Adrenal gland (tissue), 12 donors: Measurements from ENCODE around the gene HADHB. TPM values are rescaled to one million over a fixed set of nuclear protein-coding genes. Genes with fewer than 3 reads are reported as not detected.

ENCODE experiments used
- DNase-seq, 7 donors: peaks; one replicate each; pipeline ENCODE4 v3.0.0-alpha.2; 2019 to 2020
- H3K27ac ChIP-seq, 5 donors: fragments of 200-600 bp; sonication (generic) in 4 of 5; 1 replicate in 3 of 5; 2 replicates in 2 of 5; pipeline versions ENCODE4 v1.5.1 to v1.8.0; 2016 to 2020; ENCODE audit warnings: mild to moderate bottlenecking in 1 of 5
- H3K27me3 ChIP-seq: fragments of 200-600 bp; 2 replicates; pipeline ENCODE4 v1.8.0; 2021
- H3K36me3 ChIP-seq, 2 donors: fragments of 200-600 bp; replicated peaks in 1 of 2; 1 replicate in 1 of 2; 2 replicates in 1 of 2; pipeline versions ENCODE4 v1.5.1 to v1.8.0; 2018 to 2022
- H3K4me1 ChIP-seq, 2 donors: fragments of 200-600 bp; replicated peaks in 1 of 2; 1 replicate in 1 of 2; 2 replicates in 1 of 2; pipeline versions ENCODE4 v1.5.1 to v1.8.0; 2018 to 2021
- H3K4me3 ChIP-seq, 4 donors: fragments of 200-600 bp; sonication (generic) in 3 of 4; one replicate each; pipeline ENCODE4 v1.5.1; 2016 to 2018
- H3K9me3 ChIP-seq, 3 donors: fragments of 200-600 bp; sonication (generic) in 1 of 3; replicated peaks in 1 of 3; 1 replicate in 2 of 3; 2 replicates in 1 of 3; pipeline versions ENCODE4 v1.5.1 to v1.8.0; 2016 to 2021
- CTCF ChIP-seq, 6 experiments: fragments of 450-650 bp in 4 of 6; fragments of 200-600 bp in 2 of 6; sonication (generic) in 1 of 6; IDR thresholded peaks; 1 replicate in 5 of 6; 2 replicates in 1 of 6; pipeline versions ENCODE4 v1.5.1 to v1.8.0; 2016 to 2021; ENCODE audit warnings: antibody characterized with exemption in 6 of 6, mild to moderate bottlenecking in 2 of 6, moderate library complexity in 1 of 6
- POLR2A ChIP-seq, 2 donors: fragments of 450-650 bp; IDR thresholded peaks; one replicate each; pipeline ENCODE4 v1.6.1; 2017; ENCODE audit warnings: antibody characterized with exemption in 2 of 2, mild to moderate bottlenecking in 2 of 2, moderate library complexity in 1 of 2
- WGBS, 4 donors: extraction: QIAGEN DNeasy Blood & Tissue Kit in 2 of 4; methylation state at CpG; one replicate each; pipeline versions ENCODE4 v1.1.5 to v1.1.7; 2013 to 2017; 5-methylcytosine and 5-hydroxymethylcytosine counted together
- intact Hi-C, 2 donors: fragments of 100-400 bp; cut with DNase I; formaldehyde crosslinking; loops; one replicate each; pipeline versions ENCODE4 v1.14.1 to v1.15.0; 2022 to 2023
- polyA plus RNA-seq, 3 donors: library from polyadenylated mRNA; stranded (reverse); fragments of 200-250 nt in 2 of 3; fragments of 350-450 nt in 1 of 3; fragmentation: Illumina TruSeq in 1 of 3; extraction: RNeasy Lipid Tissue Mini Kit (QIAGEN cat#74804) in 1 of 3; gene quantifications; one replicate each; pipeline ENCODE4 v1.2.3, GENCODE V29; 2013 to 2014
- total RNA-seq, 9 donors: library from RNA; depleted of rRNA in 4 of 9; stranded (reverse); fragments of >200 nt in 4 of 9; fragments of 120-200 nt in 1 of 9; fragmentation: NEBNext Ultra II Directional in 1 of 9; extraction: Animal tissue kit (Norgen Biotek cat#: 25700) in 1 of 9; gene quantifications; one replicate each; pipeline versions ENCODE4 v1.1.0 to v1.2.4, GENCODE V29; 2013 to 2023
- donor health status: healthy with polysubstance abuse.
- donor health status: Bipolar disorder and iron deficiency.
- donor health status: DM: yes; HTN: yes; CAD: no.
- donor health status: DM: no; HTN: no; CAD: no.
- donor health status: DM: no; HTN: no; CAD: no.
- donor health status: DM: yes; HTN: yes; CAD: no.

Gene HADHB
- total and polyA plus RNA-seq, 12 donors = 69.6 to 496 (median 364) TPM

GRCh38 chr2:26298286-26298637 is 53.5 kb downstream of the HADHB start:
- 43 to 47% (median 45%) methylated on average over 9 to 17 of the region's 17 CpGs for WGBS, 4 donors
- intact Hi-C loops = loop anchor here in 1 of 2 donors (10.0 kb wide), 1 partner anchor 53 kb away; the partner anchor contains the start of genes HADHA and HADHB
- Histone ChIP-seq H3K36me3 (no peaks in the 10 kb centered on the region), H3K4me3 (peak overlapping the region in 2 of 4 donors; percentile 23 to 64), H3K4me1 (peaks cover 7 to 20% of the 10 kb centered on the region in 2 donors), H3K27me3 (no peaks in the 10 kb centered on the region), H3K27ac (peak overlapping the region; percentile 33 to 88 (median 78)), H3K9me3 (no peaks in the 10 kb centered on the region)
- TF ChIP-seq POLR2A (IDR thresholded peaks at IDR 0.05) (no peak), CTCF (IDR thresholded peaks at IDR 0.05) (no peak)
- DNase-seq = peak in 1 of 7 donors; percentile 23

- peak; percentile 41 to 78 (median 69) for DNase-seq
- intact Hi-C loops = loop anchor here in 1 of 2 donors (10.0 kb wide), 1 partner anchor 54 kb away; the partner anchor contains the start of genes HADHA and HADHB
- H3K4me1 ChIP-seq = peaks cover 7 to 20% of the 10 kb centered on the region in 2 donors
- TF ChIP-seq CTCF (IDR thresholded peaks at IDR 0.05) = no peak
- TF ChIP-seq POLR2A (IDR thresholded peaks at IDR 0.05) = peak in 1 of 2 donors; percentile 53
- WGBS, 4 donors = 7 to 17% (median 12%) methylated on average over 30 of the region's 30 CpGs
- H3K4me3 ChIP-seq = peak overlapping the region; percentile 11 to 64 (median 18)
- peak overlapping the region; percentile 58 to 88 (median 78) for H3K27ac ChIP-seq
- no peaks in the 10 kb centered on the region for H3K27me3 ChIP-seq
- no peaks in the 10 kb centered on the region for H3K9me3 ChIP-seq
- H3K36me3 ChIP-seq = no peaks in the 10 kb centered on the region
These were observed 54.1 kb downstream of the HADHB start for GRCh38 chr2:26298638-26299393.

GRCh38 chr2:26299471-26300101 is 54.8 kb downstream of the HADHB start:
- Histone ChIP-seq H3K9me3 (no peaks in the 10 kb centered on the region), H3K4me1 (peaks cover 7 to 20% of the 10 kb centered on the region in 2 donors), H3K4me3 (peak overlapping the region; percentile 11 to 64 (median 18)), H3K27me3 (no peaks in the 10 kb centered on the region), H3K36me3 (no peaks in the 10 kb centered on the region), H3K27ac (peak overlapping the region; percentile 58 to 88 (median 78))
- intact Hi-C loops = loop anchor here in 1 of 2 donors (10.0 kb wide), 1 partner anchor 55 kb away; the partner anchor contains the start of genes HADHA and HADHB
- 0 to 3% (median 1%) methylated on average over 9 of the region's 9 CpGs for WGBS, 4 donors
- TF ChIP-seq POLR2A (IDR thresholded peaks at IDR 0.05) (peak in 1 of 2 donors; percentile 8), CTCF (IDR thresholded peaks at IDR 0.05) (no peak)
- DNase-seq = peak in 6 of 7 donors; percentile 23 to 61 (median 42)

GRCh38 chr2:26300234-26300925 is 55.6 kb downstream of the HADHB start:
- peak overlapping the region in 2 of 4 donors; percentile 23 to 64 for H3K4me3 ChIP-seq
- H3K27ac ChIP-seq = peak overlapping the region; percentile 58 to 88 (median 78)
- TF ChIP-seq CTCF (IDR thresholded peaks at IDR 0.05) (no peak), POLR2A (IDR thresholded peaks at IDR 0.05) (no peak)
- peak in 5 of 7 donors; percentile 33 to 64 (median 43) for DNase-seq
- H3K4me1 ChIP-seq = peaks cover 7 to 20% of the 10 kb centered on the region in 2 donors
- H3K36me3 ChIP-seq = no peaks in the 10 kb centered on the region
- intact Hi-C loops = no loop called here
- no peaks in the 10 kb centered on the region for H3K9me3 ChIP-seq
- WGBS, 4 donors = 37 to 46% (median 43%) methylated on average over 22 of the region's 22 CpGs
- H3K27me3 ChIP-seq = no peaks in the 10 kb centered on the region
